Measurements from ENCODE around the gene RBMS3. TPM values are rescaled to one million over a fixed set of nuclear protein-coding genes. Genes with fewer than 3 reads are reported as not detected.

RBMS3 gene
- total RNA-seq, 1 donor from 2014 or later, result 65.1 TPM

DNA sequence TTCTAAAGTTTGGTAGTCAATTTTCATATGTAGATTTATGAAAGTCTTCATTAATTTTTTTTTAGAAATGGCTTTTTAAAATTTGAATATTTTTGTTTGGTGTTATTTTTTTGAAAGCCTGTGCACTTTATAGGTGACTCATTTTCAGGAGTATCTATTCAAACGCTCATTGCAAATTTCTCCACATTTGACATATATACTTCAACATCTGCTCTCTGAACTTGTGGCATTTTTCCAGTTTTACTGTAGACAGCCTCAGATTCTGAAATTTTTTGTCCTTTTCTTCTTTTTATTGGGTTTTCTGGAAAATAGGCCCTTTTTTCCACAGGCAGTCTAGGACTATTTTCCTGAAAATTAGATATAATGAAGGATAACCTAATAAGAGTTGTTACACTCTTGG, 396.6 kb downstream of the RBMS3 start:
- TF ChIP-seq, protein P1, sequence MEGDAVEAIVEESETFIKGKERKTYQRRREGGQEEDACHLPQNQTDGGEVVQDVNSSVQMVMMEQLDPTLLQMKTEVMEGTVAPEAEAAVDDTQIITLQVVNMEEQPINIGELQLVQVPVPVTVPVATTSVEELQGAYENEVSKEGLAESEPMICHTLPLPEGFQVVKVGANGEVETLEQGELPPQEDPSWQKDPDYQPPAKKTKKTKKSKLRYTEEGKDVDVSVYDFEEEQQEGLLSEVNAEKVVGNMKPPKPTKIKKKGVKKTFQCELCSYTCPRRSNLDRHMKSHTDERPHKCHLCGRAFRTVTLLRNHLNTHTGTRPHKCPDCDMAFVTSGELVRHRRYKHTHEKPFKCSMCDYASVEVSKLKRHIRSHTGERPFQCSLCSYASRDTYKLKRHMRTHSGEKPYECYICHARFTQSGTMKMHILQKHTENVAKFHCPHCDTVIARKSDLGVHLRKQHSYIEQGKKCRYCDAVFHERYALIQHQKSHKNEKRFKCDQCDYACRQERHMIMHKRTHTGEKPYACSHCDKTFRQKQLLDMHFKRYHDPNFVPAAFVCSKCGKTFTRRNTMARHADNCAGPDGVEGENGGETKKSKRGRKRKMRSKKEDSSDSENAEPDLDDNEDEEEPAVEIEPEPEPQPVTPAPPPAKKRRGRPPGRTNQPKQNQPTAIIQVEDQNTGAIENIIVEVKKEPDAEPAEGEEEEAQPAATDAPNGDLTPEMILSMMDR (IDR thresholded peaks at IDR 0.05; ENCODE audit: partially characterized antibody, unreplicated experiment), result no peak
- Mint-ChIP-seq H3K36me3 (ENCODE audit: unreplicated experiment) (peaks cover 7% of the 10 kb centered on the region), H3K27ac (ENCODE audit: unreplicated experiment) (no peak overlapping the region), H3K27me3 (ENCODE audit: unreplicated experiment) (peaks cover 2% of the 10 kb centered on the region), H3K4me3 (ENCODE audit: unreplicated experiment) (no peak overlapping the region), H3K4me1 (ENCODE audit: low read depth, unreplicated experiment) (peaks cover 5% of the 10 kb centered on the region), H3K9me3 (ENCODE audit: unreplicated experiment) (peaks cover 8% of the 10 kb centered on the region)
- no peak for DNase-seq

DNA sequence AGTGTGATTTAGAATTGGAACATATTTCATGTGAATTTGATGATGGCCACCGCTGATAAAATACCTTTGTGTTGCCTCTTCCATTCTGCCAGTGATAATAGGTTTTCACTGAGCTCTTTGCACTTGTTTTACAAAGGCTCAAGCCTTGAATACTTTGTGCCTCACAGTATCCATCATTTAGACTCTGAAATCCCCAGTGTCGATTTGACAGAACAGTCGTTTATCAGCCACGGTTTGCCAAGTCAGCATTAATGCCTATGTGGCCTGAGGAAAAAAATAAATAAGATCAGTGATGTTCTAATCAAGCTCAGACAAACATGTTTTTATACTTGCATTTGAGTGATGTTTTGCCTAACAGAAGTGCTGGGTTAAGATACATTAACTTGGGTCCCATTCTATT, 399.1 kb downstream of the RBMS3 start:
- H3K27me3 Mint-ChIP-seq (ENCODE audit: unreplicated experiment), result no peaks in the 10 kb centered on the region
- no peak overlapping the region for H3K4me3 Mint-ChIP-seq (ENCODE audit: unreplicated experiment)
- TF ChIP-seq, protein P1 (IDR thresholded peaks at IDR 0.05; ENCODE audit: partially characterized antibody, unreplicated experiment), result no peak
- DNase-seq, result no peak
- peaks cover 7% of the 10 kb centered on the region for H3K4me1 Mint-ChIP-seq (ENCODE audit: low read depth, unreplicated experiment)
- no peaks in the 10 kb centered on the region for H3K36me3 Mint-ChIP-seq (ENCODE audit: unreplicated experiment)
- H3K27ac Mint-ChIP-seq (ENCODE audit: unreplicated experiment), result no peak overlapping the region
- peaks cover 3% of the 10 kb centered on the region for H3K9me3 Mint-ChIP-seq (ENCODE audit: unreplicated experiment)

DNA sequence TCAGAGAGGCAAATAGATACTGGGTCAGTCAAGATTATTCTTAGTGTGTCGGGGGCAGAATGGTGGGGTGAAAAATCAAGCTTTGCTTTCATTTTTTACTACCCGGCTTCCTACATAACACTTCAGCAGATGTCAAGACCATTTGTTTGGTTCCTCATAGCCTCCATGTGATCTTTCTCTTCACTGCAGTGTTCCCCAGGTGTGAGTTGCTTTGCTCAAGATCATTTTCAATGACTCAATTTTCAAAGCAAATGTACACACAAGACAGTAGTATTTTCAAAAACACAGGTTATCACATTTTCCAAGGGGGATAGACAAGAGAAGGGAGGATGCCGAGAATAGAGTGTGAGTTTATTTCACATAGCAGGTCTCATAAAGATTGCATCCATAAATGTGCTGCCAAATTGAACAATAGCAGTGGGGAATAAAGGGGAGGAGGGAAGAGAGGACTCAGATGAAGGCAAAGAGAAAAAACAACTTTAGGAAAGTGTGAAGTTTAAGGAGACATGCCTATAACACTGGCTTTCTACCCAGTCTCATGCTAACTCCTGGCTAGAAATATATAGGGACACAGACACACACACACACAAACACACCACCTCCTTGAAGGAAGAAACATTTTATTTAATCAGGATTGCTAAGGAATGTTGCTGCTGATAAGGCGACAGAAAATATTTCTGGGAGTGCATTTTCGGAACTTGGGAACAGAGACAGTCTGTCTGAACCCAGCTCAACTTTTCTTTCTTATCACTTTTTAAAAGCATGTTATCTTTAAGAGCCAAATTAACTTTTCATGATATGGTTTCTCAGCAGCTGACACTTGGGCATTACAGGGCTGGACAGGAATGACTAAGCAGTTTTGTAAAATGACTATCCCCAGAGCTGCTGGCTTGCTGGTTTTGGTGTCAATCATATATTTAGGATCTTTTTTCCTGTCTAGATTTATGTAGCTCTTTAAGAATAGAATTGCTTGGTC, 402.4 kb downstream of the RBMS3 start:
- DNase-seq, result no peak
- TF ChIP-seq, protein P1 (IDR thresholded peaks at IDR 0.05; ENCODE audit: partially characterized antibody, unreplicated experiment), result no peak
- Mint-ChIP-seq H3K27me3 (ENCODE audit: unreplicated experiment) (no peaks in the 10 kb centered on the region), H3K27ac (ENCODE audit: unreplicated experiment) (no peak overlapping the region), H3K9me3 (ENCODE audit: unreplicated experiment) (no peaks in the 10 kb centered on the region), H3K4me3 (ENCODE audit: unreplicated experiment) (no peak overlapping the region), H3K36me3 (ENCODE audit: unreplicated experiment) (no peaks in the 10 kb centered on the region), H3K4me1 (ENCODE audit: low read depth, unreplicated experiment) (peaks cover 7% of the 10 kb centered on the region)

DNA sequence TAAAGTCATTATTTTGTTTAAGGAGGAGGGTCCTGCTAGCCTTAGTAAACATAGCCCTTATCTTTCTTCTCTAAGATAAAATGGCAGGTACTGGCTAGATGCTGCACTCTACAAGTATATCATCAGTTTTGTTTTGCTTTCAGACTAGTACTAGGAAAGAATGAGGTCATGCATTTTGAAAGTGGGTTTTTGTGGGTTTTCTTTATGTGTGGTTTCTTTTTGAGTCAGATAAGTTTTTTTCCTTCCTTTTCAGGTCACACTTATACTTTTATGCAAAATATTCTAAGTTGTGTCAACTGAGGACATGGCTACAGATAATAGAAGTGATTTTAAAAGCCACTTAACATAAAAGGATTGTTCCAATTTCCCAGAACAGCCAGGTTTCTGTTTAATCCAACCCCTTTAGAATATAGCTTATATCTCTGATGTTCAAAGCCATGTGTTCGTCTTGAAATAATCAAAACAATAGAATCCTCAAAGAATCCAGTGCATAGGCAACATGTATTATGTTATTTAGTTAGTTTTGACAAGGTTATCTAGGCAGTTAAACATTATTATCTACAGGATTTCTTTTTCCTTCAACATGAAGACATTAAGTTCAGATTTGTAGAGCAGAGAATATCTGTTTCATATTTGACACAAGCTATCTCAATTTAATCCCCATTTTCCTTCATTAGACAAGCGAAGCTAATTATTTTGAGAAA, 406.2 kb downstream of the RBMS3 start:
- H3K27ac Mint-ChIP-seq (ENCODE audit: unreplicated experiment), result no peak overlapping the region
- TF ChIP-seq, protein P1 (IDR thresholded peaks at IDR 0.05; ENCODE audit: partially characterized antibody, unreplicated experiment), result no peak
- no peak for DNase-seq
- no peaks in the 10 kb centered on the region for H3K27me3 Mint-ChIP-seq (ENCODE audit: unreplicated experiment)
- H3K4me3 Mint-ChIP-seq (ENCODE audit: unreplicated experiment), result no peak overlapping the region
- H3K9me3 Mint-ChIP-seq (ENCODE audit: unreplicated experiment), result no peaks in the 10 kb centered on the region
- no peaks in the 10 kb centered on the region for H3K36me3 Mint-ChIP-seq (ENCODE audit: unreplicated experiment)
- H3K4me1 Mint-ChIP-seq (ENCODE audit: low read depth, unreplicated experiment), result peaks cover 3% of the 10 kb centered on the region
